Measurements from ENCODE around the gene ARHGAP6.
A peak's percentile ranks its signal among the peaks of the same experiment; 100 is the strongest.

The ARHGAP6 gene

DNA sequence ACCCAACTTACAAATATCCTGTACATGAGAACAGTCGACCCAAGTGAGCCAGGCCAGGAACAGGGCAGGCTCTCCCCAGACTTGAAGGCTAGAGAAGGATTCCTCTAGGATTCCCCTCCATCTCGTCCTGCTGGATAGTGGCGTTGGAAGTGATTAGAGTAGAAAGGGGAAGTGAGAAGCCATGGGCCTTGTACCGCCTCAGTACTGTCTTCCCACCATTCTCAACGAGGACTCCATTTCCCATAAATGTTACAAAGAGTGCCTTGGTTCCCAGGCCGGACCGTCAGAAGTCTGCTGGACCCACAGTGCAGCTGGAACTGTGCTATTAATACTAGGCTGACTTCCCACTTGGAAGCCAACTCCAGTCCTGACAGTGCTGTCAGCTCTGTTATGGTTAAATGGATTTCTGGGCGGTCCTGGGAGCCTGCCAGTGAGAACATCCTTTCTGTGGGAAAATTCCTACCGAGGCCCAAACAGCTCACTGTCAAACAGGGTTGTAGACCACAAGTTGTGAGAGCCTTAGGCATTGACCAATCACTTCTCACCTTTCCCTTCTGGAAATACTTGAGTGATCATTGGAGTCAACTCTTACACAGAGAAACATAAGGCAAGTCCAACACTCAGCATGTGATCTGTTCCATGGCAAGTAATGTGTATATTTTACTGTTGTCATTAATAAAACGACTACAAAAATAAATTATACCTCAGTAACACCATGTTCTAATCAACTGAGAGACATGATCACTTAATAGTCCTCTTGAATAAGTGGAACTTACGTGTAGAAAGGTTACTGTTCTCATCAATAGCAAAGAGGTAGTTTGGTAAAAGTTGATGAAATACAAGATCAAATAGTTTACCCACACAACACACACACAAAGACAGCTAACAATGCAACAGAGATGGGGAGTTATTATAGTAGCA lies 314.1 kb downstream of the ARHGAP6 start:
- DNase-seq = peak; percentile 55

DNA sequence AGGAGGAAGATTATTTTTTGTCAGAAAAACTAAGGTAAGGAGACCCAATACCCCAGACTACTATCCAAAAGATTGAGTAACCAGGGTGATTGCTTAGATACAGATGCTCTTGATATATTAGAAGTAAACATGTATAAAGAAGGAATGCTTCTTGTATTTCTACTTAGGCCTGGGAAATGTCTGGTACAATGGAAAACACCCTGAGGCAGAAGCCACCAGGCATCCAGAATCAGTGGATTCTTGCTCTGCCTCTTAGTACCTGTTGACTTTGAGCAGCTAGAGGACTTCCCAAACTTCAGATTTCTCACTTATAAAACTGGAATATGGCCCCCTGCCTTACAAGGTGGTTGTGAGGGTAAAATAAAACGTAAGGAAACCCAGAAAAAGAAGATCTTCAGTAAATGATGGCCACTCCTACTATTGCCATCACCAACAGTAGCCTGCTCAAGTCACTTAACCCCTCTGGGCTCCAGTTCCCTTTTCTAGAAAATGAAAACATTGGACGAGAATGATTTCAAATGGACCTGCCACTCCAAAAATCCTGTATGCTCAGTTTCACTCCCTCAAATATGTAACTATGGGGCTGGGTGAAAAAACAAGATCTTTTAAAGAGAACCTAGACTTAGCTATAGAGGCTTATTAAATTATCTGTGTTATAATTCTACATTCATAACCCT lies 315.9 kb downstream of the ARHGAP6 start:
- DNase-seq = no peak

GRCh38 chrX:11349020-11349419 lies 316.7 kb downstream of the ARHGAP6 start:
- DNase-seq = no peak

DNA sequence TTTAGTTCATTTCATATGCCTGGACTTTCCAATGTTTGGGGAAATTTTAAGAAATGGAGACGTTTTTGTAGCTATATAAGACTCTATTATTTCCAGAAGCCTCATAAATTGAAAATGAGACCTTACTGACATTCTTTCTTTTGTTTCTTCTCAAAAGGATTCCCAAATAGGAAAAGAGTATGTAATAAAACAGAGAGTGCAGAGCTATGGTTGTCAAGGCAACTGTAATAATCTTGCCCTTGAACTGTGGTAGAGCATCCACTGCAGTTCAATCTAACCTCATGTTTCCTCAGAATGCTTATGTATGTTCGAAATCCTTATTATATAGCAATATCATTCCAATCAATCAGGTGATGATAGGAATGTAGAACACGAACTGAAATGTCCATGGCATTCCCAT lies 318.4 kb downstream of the ARHGAP6 start:
- DNase-seq = no peak

DNA sequence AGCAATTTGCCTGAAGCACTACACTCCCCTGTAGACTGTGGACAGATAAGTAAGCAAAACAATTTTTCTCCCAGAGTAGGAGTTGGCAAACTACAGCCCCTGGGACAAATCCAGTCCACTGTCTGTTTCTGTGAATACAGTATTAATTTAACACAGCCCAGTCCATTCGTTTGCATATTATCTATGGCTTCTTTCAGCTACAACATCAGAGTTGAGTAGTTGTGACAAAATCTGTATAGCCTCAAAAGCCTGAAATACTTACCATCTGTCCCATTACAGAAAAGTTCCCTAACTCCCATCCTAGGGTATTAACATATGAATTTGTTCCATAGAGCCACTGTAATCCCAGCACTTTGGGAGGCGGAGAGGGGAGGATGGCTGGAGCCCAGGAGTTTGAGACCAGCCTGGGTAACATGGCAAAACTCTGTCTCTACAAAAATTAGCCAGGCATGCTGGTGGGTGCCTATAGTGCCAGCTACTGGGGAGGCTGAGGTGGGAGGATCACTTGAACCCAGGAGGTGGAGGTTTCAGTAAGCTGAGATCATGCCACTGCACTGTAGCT lies 319.5 kb downstream of the ARHGAP6 start:
- no peak for DNase-seq

GRCh38 chrX:11342673-11343072 lies 323.0 kb downstream of the ARHGAP6 start:
- DNase-seq = no peak

GRCh38 chrX:11341274-11342201 lies 324.2 kb downstream of the ARHGAP6 start:
- peak; percentile 69 for DNase-seq

GRCh38 chrX:11337292-11338009 lies 328.3 kb downstream of the ARHGAP6 start:
- DNase-seq = no peak

GRCh38 chrX:11336201-11336600 lies 329.5 kb downstream of the ARHGAP6 start:
- no peak for DNase-seq

DNA sequence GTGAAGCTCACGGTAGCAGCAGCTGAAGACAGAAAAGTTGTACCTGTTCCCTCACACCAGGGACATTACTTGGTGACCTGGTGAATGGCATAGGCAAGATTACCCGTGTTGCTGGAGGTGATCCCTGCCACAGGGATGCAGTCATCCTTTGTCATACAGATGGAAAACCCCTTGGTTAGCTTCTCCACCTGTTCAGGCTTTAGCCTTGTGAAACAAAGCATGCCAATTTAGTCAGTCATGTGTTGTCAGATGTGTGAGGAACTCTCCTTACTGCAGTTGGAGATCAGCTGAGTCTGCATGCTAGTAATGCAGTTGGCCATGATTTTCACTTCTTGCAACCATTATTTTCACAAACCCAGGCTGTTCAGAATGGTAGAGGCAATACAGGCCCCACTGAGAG lies 331.6 kb downstream of the ARHGAP6 start:
- no peak for DNase-seq

DNA sequence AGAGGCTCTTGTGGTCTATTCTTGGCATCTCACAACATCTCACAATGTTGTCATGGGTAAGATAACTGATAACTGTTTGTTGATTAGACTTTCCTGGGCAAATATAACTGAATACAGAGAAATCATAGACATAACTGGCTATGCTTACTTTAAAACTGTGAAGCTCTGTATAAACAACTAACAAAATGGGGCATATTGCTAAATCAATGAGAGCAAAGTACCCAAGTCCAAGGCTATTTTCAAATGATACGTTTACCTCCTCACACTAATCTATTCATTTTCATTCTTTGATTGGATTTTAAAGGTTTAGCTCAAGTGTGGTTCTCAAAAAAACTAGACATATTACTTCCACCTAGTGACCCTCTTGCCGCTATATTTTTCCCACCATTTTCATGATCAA lies 333.9 kb downstream of the ARHGAP6 start:
- DNase-seq = no peak

DNA sequence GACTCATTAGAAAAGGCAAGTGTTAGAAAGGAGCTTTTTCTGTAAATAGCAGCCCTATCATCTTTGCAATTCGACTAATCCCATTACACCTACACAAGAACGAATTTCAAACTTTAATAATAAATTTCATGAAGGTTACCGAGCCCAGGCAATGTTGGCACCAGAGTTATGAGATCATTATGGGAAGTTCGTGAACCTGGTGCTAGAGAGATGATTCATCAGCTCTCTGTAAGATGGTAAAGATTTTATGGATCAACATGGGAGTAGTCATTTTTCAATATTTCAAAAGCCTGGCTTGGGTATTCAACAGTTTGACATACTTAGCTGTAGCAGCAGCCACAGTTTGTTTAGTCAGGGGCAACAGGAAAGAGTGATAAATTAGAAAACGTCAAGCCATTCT lies 336.7 kb downstream of the ARHGAP6 start:
- DNase-seq = no peak

GRCh38 chrX:11328134-11328533 lies 337.6 kb downstream of the ARHGAP6 start:
- DNase-seq = no peak

- no peak for DNase-seq
These were observed 343.7 kb downstream of the ARHGAP6 start for GRCh38 chrX:11321986-11322385.

GRCh38 chrX:11319806-11320520 lies 345.8 kb downstream of the ARHGAP6 start:
- peak; percentile 1 for DNase-seq

DNA sequence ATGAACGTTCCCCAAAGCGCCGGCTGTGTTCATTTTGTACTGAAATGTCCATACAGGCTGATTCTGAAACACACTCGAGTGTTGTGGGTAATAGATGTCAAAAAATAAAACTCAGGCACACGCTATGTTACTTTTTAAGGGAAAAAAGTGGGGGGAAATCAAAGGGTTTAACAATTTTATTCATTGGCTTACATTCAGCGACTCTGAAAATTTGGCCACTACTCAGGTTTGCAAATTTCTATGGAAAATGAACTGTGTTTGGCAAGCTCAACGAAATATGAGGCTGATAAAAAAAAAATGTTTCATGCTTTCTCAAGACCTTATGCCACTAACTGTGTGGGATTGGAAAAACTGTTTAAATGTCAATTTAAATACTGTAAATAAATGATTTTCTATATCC lies 354.0 kb downstream of the ARHGAP6 start:
- DNase-seq = no peak

- no peak for DNase-seq
These were observed 356.5 kb downstream of the ARHGAP6 start for GRCh38 chrX:11309220-11309619.

DNA sequence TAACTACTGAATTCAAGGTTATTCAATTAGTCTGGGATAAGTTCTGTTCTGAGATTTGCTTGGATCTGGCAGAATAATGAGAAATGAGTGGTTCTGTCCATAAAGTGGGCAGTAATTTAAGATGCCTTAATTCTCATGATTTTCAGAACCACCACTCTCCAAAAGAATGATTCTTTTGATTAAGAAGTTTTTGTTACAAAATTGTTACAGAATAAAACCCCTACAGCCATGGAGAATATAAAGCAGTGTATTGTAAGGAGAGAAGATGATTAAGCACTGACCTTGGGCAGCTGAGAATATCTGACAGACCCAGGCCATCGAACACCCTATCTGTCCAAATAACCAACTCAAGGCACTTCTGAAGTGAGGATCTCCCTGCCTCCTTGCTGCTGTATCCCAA lies 360.1 kb downstream of the ARHGAP6 start:
- no peak for DNase-seq

GRCh38 chrX:11304829-11305228 lies 360.9 kb downstream of the ARHGAP6 start:
- DNase-seq = no peak

DNA sequence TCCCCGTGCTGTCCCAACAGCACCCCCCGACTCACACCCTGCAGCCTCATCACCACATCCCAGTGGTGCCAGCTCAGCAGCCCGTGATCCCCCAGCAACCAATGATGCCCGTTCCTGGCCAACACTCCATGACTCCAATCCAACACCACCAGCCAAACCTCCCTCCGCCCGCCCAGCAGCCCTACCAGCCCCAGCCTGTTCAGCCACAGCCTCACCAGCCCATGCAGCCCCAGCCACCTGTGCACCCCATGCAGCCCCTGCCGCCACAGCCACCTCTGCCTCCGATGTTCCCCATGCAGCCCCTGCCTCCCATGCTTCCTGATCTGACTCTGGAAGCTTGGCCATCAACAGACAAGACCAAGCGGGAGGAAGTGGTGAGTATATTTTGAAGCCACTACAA lies 367.1 kb downstream of the ARHGAP6 start:
- no peak for DNase-seq

- no peak for DNase-seq
These were observed 369.7 kb downstream of the ARHGAP6 start for GRCh38 chrX:11296051-11296450.
